H1 (cell line): ENCODE results near the gene MUC5B. TPM values are rescaled to one million over a fixed set of nuclear protein-coding genes. Genes with fewer than 3 reads are reported as not detected.

Source experiments
- JUND ChIP-seq: IDR thresholded peaks from 2 replicates; pipeline ENCODE4 v1.6.1; 2011; ENCODE audit warnings: mild to moderate bottlenecking, improper control_type of control experiment, low read length
- MAFK ChIP-seq: IDR thresholded peaks from 2 replicates; pipeline ENCODE4 v1.6.1; 2012; ENCODE audit warnings: low read depth, mild to moderate bottlenecking, improper control_type of control experiment, low read length
- TCF12 ChIP-seq: IDR thresholded peaks from 2 replicates; pipeline ENCODE4 v1.6.1; 2011; ENCODE audit warnings: low read depth, mild to moderate bottlenecking, low read length
- polyA plus RNA-seq, 7 experiments: library from polyadenylated mRNA; depleted of rRNA in 3 of 7; stranded (reverse) in 5 of 7; unstranded in 2 of 7; fragments of >200 nt in 5 of 7; fragments of 200-250 nt in 2 of 7; gene quantifications; 1 replicate in 5 of 7; 2 replicates in 1 of 7; 4 replicates in 1 of 7; pipeline versions ENCODE4 v1.2.1 to v1.2.3, GENCODE V29; 2011 to 2013; ENCODE audit warnings: missing spikeins in 2 of 7, mixed read lengths in 2 of 7
- total RNA-seq: library from RNA; stranded (reverse); fragmentation: NEBNext Ultra II Directional; extraction: Animal tissue kit (Norgen Biotek cat#: 25700); gene quantifications from 2 replicates; pipeline ENCODE4 v1.2.1, GENCODE V29; 2021
- TF ChIP-seq, protein P1 (sequence below), 3 experiments: IDR thresholded peaks; 1 replicate in 2 of 3; 2 replicates in 1 of 3; pipeline versions ENCODE4 v1.5.1 to v1.6.1; 2011; ENCODE audit warnings: low read length in 3 of 3, mild to moderate bottlenecking in 3 of 3, inconsistent platforms in 2 of 3, low read depth in 1 of 3, moderate library complexity in 1 of 3; ENCODE audit not compliant: insufficient read depth in 1 of 3; ENCODE audit errors: control extremely low read depth in 1 of 3

MUC5B gene
- total and polyA plus RNA-seq, 2 of the 8 experiments (the other 6 are each of a cell fraction or from before 2014, with no cell fraction given): 0.02 to 0.03 TPM

DNA sequence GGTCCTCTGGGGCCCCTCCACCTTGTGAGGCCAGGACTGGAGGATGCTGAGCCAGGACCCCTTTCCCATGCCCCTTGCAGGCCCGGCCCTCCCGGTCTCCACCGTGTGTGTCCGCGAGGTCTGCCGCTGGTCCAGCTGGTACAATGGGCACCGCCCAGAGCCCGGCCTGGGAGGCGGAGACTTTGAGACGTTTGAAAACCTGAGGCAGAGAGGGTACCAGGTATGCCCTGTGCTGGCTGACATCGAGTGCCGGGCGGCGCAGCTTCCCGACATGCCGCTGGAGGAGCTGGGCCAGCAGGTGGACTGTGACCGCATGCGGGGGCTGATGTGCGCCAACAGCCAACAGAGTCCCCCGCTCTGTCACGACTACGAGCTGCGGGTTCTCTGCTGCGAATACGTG is 17.9 kb downstream of the MUC5B start (continued):
- TF ChIP-seq MAFK (no peak), TCF12 (no peak), JUND (no peak)
- TF ChIP-seq, protein P1, sequence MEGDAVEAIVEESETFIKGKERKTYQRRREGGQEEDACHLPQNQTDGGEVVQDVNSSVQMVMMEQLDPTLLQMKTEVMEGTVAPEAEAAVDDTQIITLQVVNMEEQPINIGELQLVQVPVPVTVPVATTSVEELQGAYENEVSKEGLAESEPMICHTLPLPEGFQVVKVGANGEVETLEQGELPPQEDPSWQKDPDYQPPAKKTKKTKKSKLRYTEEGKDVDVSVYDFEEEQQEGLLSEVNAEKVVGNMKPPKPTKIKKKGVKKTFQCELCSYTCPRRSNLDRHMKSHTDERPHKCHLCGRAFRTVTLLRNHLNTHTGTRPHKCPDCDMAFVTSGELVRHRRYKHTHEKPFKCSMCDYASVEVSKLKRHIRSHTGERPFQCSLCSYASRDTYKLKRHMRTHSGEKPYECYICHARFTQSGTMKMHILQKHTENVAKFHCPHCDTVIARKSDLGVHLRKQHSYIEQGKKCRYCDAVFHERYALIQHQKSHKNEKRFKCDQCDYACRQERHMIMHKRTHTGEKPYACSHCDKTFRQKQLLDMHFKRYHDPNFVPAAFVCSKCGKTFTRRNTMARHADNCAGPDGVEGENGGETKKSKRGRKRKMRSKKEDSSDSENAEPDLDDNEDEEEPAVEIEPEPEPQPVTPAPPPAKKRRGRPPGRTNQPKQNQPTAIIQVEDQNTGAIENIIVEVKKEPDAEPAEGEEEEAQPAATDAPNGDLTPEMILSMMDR (IDR thresholded peaks at IDR 0.05; ENCODE audit: control extremely low read depth in 1 of 3, insufficient read depth in 1 of 3, low read depth in 1 of 3, low read length in 3 of 3): no peak
